DND-41 (cell line): ENCODE results near the gene CHCT1.

Experiments used
- CTCF ChIP-seq: IDR thresholded peaks from 2 replicates; pipeline ENCODE4 v1.5.1; 2012; ENCODE audit warnings: borderline replicate concordance, low read length, moderate library complexity, mild to moderate bottlenecking; ENCODE audit not compliant: poor library complexity, severe bottlenecking; ENCODE audit errors: extremely low read depth
- EZH2 ChIP-seq: IDR thresholded peaks from 3 replicates; pipeline ENCODE4 v1.6.1; 2012; ENCODE audit warnings: borderline replicate concordance, low read depth, mild to moderate bottlenecking, moderate library complexity, low read length, inconsistent platforms; ENCODE audit not compliant: severe bottlenecking

- TF ChIP-seq CTCF (no peak), EZH2 (no peak)
Observed at GRCh38 chr17:60461584-60461983, 39.3 kb downstream of the CHCT1 start.
